Measurements from ENCODE around the gene CACNA1E. TPM values are rescaled to one million over a fixed set of nuclear protein-coding genes. Genes with fewer than 3 reads are reported as not detected.

CACNA1E gene
- total RNA-seq, 1 experiment from 2014 or later = not detected

DNA sequence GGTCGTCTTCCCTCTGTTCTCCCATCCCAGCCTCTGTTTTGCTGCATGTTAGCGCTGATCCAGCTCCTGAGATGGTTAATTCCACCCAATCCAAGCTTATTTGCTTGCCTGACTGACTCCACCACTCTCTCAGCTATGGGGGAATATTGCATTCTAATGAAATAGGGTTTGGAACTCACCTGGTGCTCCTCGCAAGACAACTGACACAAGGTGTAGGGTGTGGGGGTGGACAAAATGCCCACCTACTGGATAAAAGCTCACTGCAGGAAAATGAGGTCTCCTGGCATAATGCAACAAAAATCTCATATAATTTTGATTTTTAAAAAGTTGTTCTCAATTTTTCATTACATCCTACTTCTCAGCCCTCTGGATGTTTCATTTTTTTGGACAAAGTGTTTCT, 319.1 kb downstream of the CACNA1E start:
- H3K27ac ChIP-seq (ENCODE audit: low read depth, low read length, poor library complexity, severe bottlenecking) = no peak overlapping the region
- CTCF ChIA-PET = no interaction called here
- H3K4me1 ChIP-seq (ENCODE audit: insufficient read depth, low read length, poor library complexity, severe bottlenecking) = no peaks in the 10 kb centered on the region
- H3K9me3 ChIP-seq (ENCODE audit: low read depth, low read length, poor library complexity, severe bottlenecking) = no peaks in the 10 kb centered on the region
- intact Hi-C loops (cut with micrococcal nuclease; ENCODE audit: unreplicated experiment) = no loop called here
- no peak for TF ChIP-seq EZH2 (IDR thresholded peaks at IDR 0.05; ENCODE audit: borderline replicate concordance, low read depth, low read length, poor library complexity, severe bottlenecking)
- TF ChIP-seq, protein P1, sequence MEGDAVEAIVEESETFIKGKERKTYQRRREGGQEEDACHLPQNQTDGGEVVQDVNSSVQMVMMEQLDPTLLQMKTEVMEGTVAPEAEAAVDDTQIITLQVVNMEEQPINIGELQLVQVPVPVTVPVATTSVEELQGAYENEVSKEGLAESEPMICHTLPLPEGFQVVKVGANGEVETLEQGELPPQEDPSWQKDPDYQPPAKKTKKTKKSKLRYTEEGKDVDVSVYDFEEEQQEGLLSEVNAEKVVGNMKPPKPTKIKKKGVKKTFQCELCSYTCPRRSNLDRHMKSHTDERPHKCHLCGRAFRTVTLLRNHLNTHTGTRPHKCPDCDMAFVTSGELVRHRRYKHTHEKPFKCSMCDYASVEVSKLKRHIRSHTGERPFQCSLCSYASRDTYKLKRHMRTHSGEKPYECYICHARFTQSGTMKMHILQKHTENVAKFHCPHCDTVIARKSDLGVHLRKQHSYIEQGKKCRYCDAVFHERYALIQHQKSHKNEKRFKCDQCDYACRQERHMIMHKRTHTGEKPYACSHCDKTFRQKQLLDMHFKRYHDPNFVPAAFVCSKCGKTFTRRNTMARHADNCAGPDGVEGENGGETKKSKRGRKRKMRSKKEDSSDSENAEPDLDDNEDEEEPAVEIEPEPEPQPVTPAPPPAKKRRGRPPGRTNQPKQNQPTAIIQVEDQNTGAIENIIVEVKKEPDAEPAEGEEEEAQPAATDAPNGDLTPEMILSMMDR (conservative IDR thresholded peaks at IDR 0.05; ENCODE audit: low read depth, low read length) = no peak
- no peak for DNase-seq (ENCODE audit: low spot score)
- H3K36me3 ChIP-seq (ENCODE audit: insufficient read depth, low read length, poor library complexity, severe bottlenecking) = no peaks in the 10 kb centered on the region
- H3K27me3 ChIP-seq (replicated peaks; ENCODE audit: insufficient read depth, low read depth, low read length, poor library complexity) = peaks cover 38% of the 10 kb centered on the region
- POLR2A ChIA-PET (ENCODE audit: low non-redundant PET) = interaction anchor here (0.5 kb wide), 1 partner anchor 18 kb away, joined by 4 read pairs; no protein-coding TSS in a partner anchor
- no TSS peak for BruUV-seq (replicated peaks)
- no peak overlapping the region for H3K4me3 ChIP-seq (ENCODE audit: low read depth, low read length, poor library complexity, severe bottlenecking)

DNA sequence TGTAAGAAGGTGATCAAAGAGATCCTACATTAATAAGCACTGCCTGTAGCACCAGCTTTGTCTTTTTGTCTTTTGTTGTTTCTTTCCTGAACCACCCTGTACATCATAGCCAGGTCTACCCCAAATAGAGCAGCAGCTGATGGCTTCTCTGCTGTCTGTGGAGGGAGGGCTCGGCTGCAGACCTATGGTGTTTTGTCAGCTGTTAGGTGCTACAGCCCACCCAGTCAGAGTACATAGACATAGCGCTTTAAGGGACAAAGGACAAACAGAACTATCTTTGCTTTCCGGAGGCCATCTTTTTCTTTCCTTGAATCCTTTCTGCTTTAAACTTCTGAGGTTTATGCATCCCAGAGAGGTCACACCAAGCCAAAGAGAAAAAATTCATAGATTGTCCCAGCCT, 320.1 kb downstream of the CACNA1E start:
- Histone ChIP-seq H3K36me3 (ENCODE audit: insufficient read depth, low read length, poor library complexity, severe bottlenecking) (no peaks in the 10 kb centered on the region), H3K9me3 (ENCODE audit: low read depth, low read length, poor library complexity, severe bottlenecking) (no peaks in the 10 kb centered on the region), H3K4me3 (ENCODE audit: low read depth, low read length, poor library complexity, severe bottlenecking) (no peak overlapping the region), H3K4me1 (ENCODE audit: insufficient read depth, low read length, poor library complexity, severe bottlenecking) (no peaks in the 10 kb centered on the region), H3K27me3 (replicated peaks; ENCODE audit: insufficient read depth, low read depth, low read length, poor library complexity) (peaks cover 47% of the 10 kb centered on the region), H3K27ac (ENCODE audit: low read depth, low read length, poor library complexity, severe bottlenecking) (no peak overlapping the region)
- TF ChIP-seq EZH2 (IDR thresholded peaks at IDR 0.05; ENCODE audit: borderline replicate concordance, low read depth, low read length, poor library complexity, severe bottlenecking) = no peak
- TF ChIP-seq, protein P1 (conservative IDR thresholded peaks at IDR 0.05; ENCODE audit: low read depth, low read length) = no peak
- BruUV-seq (replicated peaks) = no TSS peak
- POLR2A ChIA-PET (ENCODE audit: low non-redundant PET) = no interaction called here
- intact Hi-C loops (cut with micrococcal nuclease; ENCODE audit: unreplicated experiment) = no loop called here
- CTCF ChIA-PET = no interaction called here
- DNase-seq (ENCODE audit: low spot score) = no peak

DNA sequence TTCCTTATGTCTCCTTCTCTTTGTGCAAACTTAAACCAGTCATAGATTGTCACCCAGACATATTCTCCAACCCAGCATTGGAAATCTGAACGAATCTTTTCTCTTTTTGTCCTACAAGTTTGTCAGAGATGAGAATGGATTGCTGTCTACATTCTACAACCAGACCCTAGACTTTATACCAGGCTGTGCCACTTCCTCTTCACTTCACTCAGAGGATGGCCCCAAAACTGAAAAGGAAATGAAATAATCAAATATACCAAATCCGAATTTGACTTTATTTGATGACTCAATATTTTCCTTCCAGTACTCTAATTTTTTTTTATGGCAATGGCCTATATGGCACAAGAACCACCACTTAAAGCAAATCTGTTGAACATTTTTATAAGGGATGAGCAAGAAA, 321.7 kb downstream of the CACNA1E start:
- BruUV-seq (replicated peaks) = no TSS peak
- no peak for TF ChIP-seq EZH2 (IDR thresholded peaks at IDR 0.05; ENCODE audit: borderline replicate concordance, low read depth, low read length, poor library complexity, severe bottlenecking)
- TF ChIP-seq, protein P1 (conservative IDR thresholded peaks at IDR 0.05; ENCODE audit: low read depth, low read length) = no peak
- ChIA-PET CTCF (no interaction called here), POLR2A (ENCODE audit: low non-redundant PET) (no interaction called here)
- no peak for DNase-seq (ENCODE audit: low spot score)
- Histone ChIP-seq H3K9me3 (ENCODE audit: low read depth, low read length, poor library complexity, severe bottlenecking) (no peaks in the 10 kb centered on the region), H3K36me3 (ENCODE audit: insufficient read depth, low read length, poor library complexity, severe bottlenecking) (no peaks in the 10 kb centered on the region), H3K27ac (ENCODE audit: low read depth, low read length, poor library complexity, severe bottlenecking) (no peak overlapping the region), H3K4me3 (ENCODE audit: low read depth, low read length, poor library complexity, severe bottlenecking) (no peak overlapping the region), H3K4me1 (ENCODE audit: insufficient read depth, low read length, poor library complexity, severe bottlenecking) (no peaks in the 10 kb centered on the region), H3K27me3 (replicated peaks; ENCODE audit: insufficient read depth, low read depth, low read length, poor library complexity) (peaks cover 60% of the 10 kb centered on the region)
- intact Hi-C loops (cut with micrococcal nuclease; ENCODE audit: unreplicated experiment) = no loop called here
